Tibial nerve (tissue), 4 donors: Measurements from ENCODE around the gene FSCN2. TPM values are rescaled to one million over a fixed set of nuclear protein-coding genes. Genes with fewer than 3 reads are reported as not detected.

Experiments
- DNase-seq, 2 donors: peaks; one replicate each; pipeline ENCODE4 v3.0.0-alpha.2; 2019; ENCODE audit warnings: low spot score in 2 of 2
- H3K27ac ChIP-seq, 4 donors: fragments of 200-600 bp; sonication (generic) in 3 of 4; one replicate each; pipeline ENCODE4 v1.5.1; 2017 to 2019; ENCODE audit warnings: mild to moderate bottlenecking in 1 of 4
- H3K27me3 ChIP-seq, 2 donors: fragments of 200-600 bp; sonication (generic) in 1 of 2; one replicate each; pipeline versions ENCODE4 v1.5.1 to v1.6.0; 2017 to 2019
- H3K36me3 ChIP-seq, 3 donors: fragments of 200-600 bp; sonication (generic); one replicate each; pipeline ENCODE4 v1.5.1; 2018 to 2019
- H3K4me1 ChIP-seq, 4 donors: fragments of 200-600 bp; sonication (generic) in 3 of 4; one replicate each; pipeline ENCODE4 v1.5.1; 2017 to 2019
- H3K4me3 ChIP-seq, 4 donors: fragments of 200-600 bp; sonication (generic) in 3 of 4; one replicate each; pipeline ENCODE4 v1.5.1; 2017 to 2019; ENCODE audit warnings: mild to moderate bottlenecking in 1 of 4, moderate library complexity in 1 of 4
- H3K9me3 ChIP-seq, 4 donors: fragments of 200-600 bp; sonication (generic) in 3 of 4; one replicate each; pipeline ENCODE4 v1.5.1; 2017 to 2019
- EP300 ChIP-seq, 2 donors: sonication (generic); formaldehyde crosslinking; IDR thresholded peaks; one replicate each; pipeline ENCODE4 v1.6.1; 2017; ENCODE audit warnings: antibody characterized with exemption in 2 of 2, mild to moderate bottlenecking in 1 of 2
- POLR2A ChIP-seq, 2 donors: fragments of 450-650 bp; IDR thresholded peaks; one replicate each; pipeline ENCODE4 v1.6.1; 2017; ENCODE audit warnings: antibody characterized with exemption in 2 of 2, mild to moderate bottlenecking in 2 of 2, moderate library complexity in 2 of 2
- WGBS, 2 donors: methylation state at CpG; one replicate each; pipeline ENCODE4 v1.1.5; 2018; 5-methylcytosine and 5-hydroxymethylcytosine counted together
- total RNA-seq, 4 donors: library from RNA; depleted of rRNA; stranded (reverse); fragments of >200 nt; gene quantifications; one replicate each; pipeline ENCODE4 v1.1.0, GENCODE V29; 2016
- TF ChIP-seq, protein P1 (sequence below), 5 experiments: fragments of 200-600 bp in 3 of 5; fragments of 450-650 bp in 2 of 5; sonication (generic) in 3 of 5; IDR thresholded peaks; one replicate each; pipeline ENCODE4 v1.5.1; 2016 to 2019; ENCODE audit warnings: antibody characterized with exemption in 5 of 5, mild to moderate bottlenecking in 3 of 5, moderate library complexity in 2 of 5

The FSCN2 gene
- total RNA-seq, 4 donors from 2014 or later = 0.42 to 4.4 (median 3.7) TPM

DNA sequence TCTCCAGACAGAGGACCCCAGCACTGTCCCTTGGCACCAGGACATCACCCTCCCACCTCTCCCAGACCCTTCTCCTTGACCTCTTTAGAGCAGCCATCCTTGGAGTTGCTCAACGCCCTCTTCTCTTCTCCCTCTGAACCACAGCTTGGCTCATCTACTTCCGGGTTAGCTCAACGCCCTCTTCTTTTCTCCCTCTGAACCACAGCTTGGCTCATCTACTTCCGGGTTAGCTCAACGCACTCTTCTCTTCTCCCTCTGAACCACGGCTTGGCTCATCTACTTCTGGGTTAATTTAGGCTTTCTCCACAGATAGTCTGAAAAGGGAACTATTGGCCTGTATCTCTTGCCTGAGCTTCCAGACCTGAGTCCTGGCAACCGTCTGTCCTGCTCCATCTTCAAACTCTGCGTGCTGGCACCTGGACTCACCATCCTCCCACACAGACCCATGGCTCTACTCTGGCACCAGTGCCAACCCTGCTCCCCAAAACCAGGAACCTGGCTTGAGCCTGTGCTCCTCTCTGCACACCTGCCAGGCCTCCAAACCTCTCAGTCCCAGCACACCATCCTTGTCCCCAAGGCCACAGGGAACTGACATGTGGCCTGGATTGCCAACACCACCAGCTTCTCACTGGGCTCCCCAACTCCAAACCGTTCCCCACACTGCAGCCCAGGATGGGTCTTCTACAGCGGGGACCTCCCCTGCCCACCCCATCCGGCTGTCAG, 49.3 kb downstream of the FSCN2 start:
- Histone ChIP-seq H3K27ac (peak overlapping the region in 1 of 4 donors; percentile 31), H3K9me3 (no peaks in the 10 kb centered on the region), H3K27me3 (no peaks in the 10 kb centered on the region), H3K36me3 (peaks cover 0 to 67% (median 3%) of the 10 kb centered on the region in 3 donors), H3K4me3 (peak overlapping the region in 1 of 4 donors; percentile 9), H3K4me1 (peaks cover 0 to 23% (median 7%) of the 10 kb centered on the region in 4 donors)
- no peak for DNase-seq
- 67 to 68% methylated on average over 11 of the region's 11 CpGs for WGBS, 2 donors
- TF ChIP-seq, protein P1, sequence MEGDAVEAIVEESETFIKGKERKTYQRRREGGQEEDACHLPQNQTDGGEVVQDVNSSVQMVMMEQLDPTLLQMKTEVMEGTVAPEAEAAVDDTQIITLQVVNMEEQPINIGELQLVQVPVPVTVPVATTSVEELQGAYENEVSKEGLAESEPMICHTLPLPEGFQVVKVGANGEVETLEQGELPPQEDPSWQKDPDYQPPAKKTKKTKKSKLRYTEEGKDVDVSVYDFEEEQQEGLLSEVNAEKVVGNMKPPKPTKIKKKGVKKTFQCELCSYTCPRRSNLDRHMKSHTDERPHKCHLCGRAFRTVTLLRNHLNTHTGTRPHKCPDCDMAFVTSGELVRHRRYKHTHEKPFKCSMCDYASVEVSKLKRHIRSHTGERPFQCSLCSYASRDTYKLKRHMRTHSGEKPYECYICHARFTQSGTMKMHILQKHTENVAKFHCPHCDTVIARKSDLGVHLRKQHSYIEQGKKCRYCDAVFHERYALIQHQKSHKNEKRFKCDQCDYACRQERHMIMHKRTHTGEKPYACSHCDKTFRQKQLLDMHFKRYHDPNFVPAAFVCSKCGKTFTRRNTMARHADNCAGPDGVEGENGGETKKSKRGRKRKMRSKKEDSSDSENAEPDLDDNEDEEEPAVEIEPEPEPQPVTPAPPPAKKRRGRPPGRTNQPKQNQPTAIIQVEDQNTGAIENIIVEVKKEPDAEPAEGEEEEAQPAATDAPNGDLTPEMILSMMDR (IDR thresholded peaks at IDR 0.05) = no peak

GRCh38 chr17:81578038-81578441, 49.9 kb downstream of the FSCN2 start:
- 93 to 94% methylated on average over 10 of the region's 10 CpGs for WGBS, 2 donors
- Histone ChIP-seq H3K27me3 (no peaks in the 10 kb centered on the region), H3K4me1 (peaks cover 0 to 23% (median 7%) of the 10 kb centered on the region in 4 donors), H3K36me3 (peaks cover 4 to 70% (median 9%) of the 10 kb centered on the region in 3 donors), H3K4me3 (no peak overlapping the region), H3K27ac (no peak overlapping the region), H3K9me3 (no peaks in the 10 kb centered on the region)
- no peak for DNase-seq
- TF ChIP-seq POLR2A (IDR thresholded peaks at IDR 0.05) (no peak), EP300 (IDR thresholded peaks at IDR 0.05) (no peak)
- TF ChIP-seq, protein P1 (IDR thresholded peaks at IDR 0.05) = no peak

- peaks cover 4 to 74% (median 15%) of the 10 kb centered on the region in 3 donors for H3K36me3 ChIP-seq
- no peaks in the 10 kb centered on the region for H3K9me3 ChIP-seq
- 91 to 95% methylated on average over 6 of the region's 6 CpGs for WGBS, 2 donors
- DNase-seq = no peak
- H3K4me3 ChIP-seq = no peak overlapping the region
- peaks cover 0 to 23% (median 7%) of the 10 kb centered on the region in 4 donors for H3K4me1 ChIP-seq
- H3K27me3 ChIP-seq = no peaks in the 10 kb centered on the region
- TF ChIP-seq EP300 (IDR thresholded peaks at IDR 0.05) = no peak
- TF ChIP-seq, protein P1 (IDR thresholded peaks at IDR 0.05) = no peak
- TF ChIP-seq POLR2A (IDR thresholded peaks at IDR 0.05) = no peak
- no peak overlapping the region for H3K27ac ChIP-seq
Measured at GRCh38 chr17:81578561-81579225, 50.5 kb downstream of the FSCN2 start.

DNA sequence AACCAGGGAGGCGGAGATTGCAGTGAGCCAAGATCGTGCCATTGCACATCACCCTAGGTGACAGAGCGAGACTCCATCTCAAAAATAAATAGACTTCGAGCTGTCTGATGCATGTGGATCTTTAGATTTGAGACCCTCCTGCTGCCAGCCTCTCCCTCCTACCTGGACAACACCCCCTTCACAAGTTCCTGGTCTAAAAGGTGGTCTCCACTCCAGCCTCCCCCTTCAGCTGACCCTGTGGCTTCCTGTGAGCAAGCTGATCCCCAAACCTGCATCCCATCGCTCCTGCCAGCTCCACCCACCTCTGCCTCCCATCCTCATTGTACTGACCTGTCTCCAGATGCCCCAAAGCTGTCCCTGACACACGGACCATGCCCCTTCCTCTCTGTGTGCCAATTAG, 51.1 kb downstream of the FSCN2 start:
- H3K36me3 ChIP-seq = peaks cover 4 to 72% (median 18%) of the 10 kb centered on the region in 3 donors
- no peak overlapping the region for H3K27ac ChIP-seq
- H3K4me3 ChIP-seq = no peak overlapping the region
- H3K9me3 ChIP-seq = no peaks in the 10 kb centered on the region
- TF ChIP-seq, protein P1 (IDR thresholded peaks at IDR 0.05) = no peak
- TF ChIP-seq POLR2A (IDR thresholded peaks at IDR 0.05) (no peak), EP300 (IDR thresholded peaks at IDR 0.05) (no peak)
- peaks cover 0 to 23% (median 7%) of the 10 kb centered on the region in 4 donors for H3K4me1 ChIP-seq
- whole genome bisulfite sequencing, 2 donors = 92 to 94% methylated on average over 6 of the region's 6 CpGs
- H3K27me3 ChIP-seq = no peaks in the 10 kb centered on the region
- no peak for DNase-seq

DNA sequence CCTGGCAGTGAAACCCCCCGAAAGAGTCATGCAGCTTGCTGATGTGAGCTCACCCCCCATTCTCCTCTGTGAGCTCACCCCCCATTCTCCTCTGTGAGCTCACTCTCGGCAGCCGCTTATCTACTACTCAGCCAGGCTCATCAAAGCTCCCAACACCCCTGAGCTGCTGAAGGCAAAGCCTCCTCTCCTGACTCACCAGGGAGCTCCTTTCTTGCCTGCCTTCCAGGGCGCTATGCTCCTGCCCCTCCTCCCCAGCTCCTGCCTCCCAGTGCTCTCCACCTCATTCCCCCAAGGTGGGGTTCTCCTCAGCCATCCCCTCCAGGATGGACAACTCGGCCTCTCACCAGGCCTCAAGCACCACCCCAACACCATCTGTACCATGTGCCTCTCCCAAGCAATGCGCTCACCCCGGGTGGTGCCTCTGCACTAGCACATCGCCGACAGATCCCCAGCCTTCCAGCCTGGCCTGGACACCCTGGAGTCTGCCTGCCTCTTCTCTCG, 51.7 kb downstream of the FSCN2 start:
- peaks cover 0 to 23% (median 7%) of the 10 kb centered on the region in 4 donors for H3K4me1 ChIP-seq
- no peaks in the 10 kb centered on the region for H3K9me3 ChIP-seq
- H3K27me3 ChIP-seq = no peaks in the 10 kb centered on the region
- no peak overlapping the region for H3K4me3 ChIP-seq
- TF ChIP-seq, protein P1 (IDR thresholded peaks at IDR 0.05) = no peak
- TF ChIP-seq POLR2A (IDR thresholded peaks at IDR 0.05) (no peak), EP300 (IDR thresholded peaks at IDR 0.05) (no peak)
- WGBS, 2 donors = 85 to 87% methylated on average over 10 of the region's 10 CpGs
- DNase-seq = no peak
- peaks cover 4 to 72% (median 18%) of the 10 kb centered on the region in 3 donors for H3K36me3 ChIP-seq
- H3K27ac ChIP-seq = no peak overlapping the region
